Progenitor cell of endocrine pancreas (in vitro differentiated cells): ENCODE data around the gene CPM. TPM values are rescaled to one million over a fixed set of nuclear protein-coding genes. Genes with fewer than 3 reads are reported as not detected.
A peak's percentile ranks its signal among the peaks of the same experiment; 100 is the strongest.

Experiments used
- DNase-seq: peaks from one replicate; pipeline ENCODE4 v3.0.0; 2021; ENCODE audit warnings: low spot score; ENCODE audit not compliant: unreplicated experiment
- H3K27ac Mint-ChIP-seq: 2 replicates; pipeline ENCODE4 v1.8.0; 2021; ENCODE audit warnings: mild to moderate bottlenecking, moderate library complexity, mixed read lengths
- H3K27me3 Mint-ChIP-seq: 2 replicates; pipeline ENCODE4 v1.8.0; 2021; ENCODE audit warnings: mixed read lengths
- H3K36me3 Mint-ChIP-seq: 2 replicates; pipeline ENCODE4 v1.8.0; 2022; ENCODE audit warnings: mixed read lengths; ENCODE audit not compliant: insufficient read depth
- H3K4me1 Mint-ChIP-seq: 2 replicates; pipeline ENCODE4 v1.8.0; 2021; ENCODE audit warnings: low read depth, mixed read lengths
- H3K4me3 Mint-ChIP-seq: 2 replicates; pipeline ENCODE4 v1.8.0; 2021; ENCODE audit warnings: low read depth, mild to moderate bottlenecking, moderate library complexity, mixed read lengths
- H3K9me3 Mint-ChIP-seq: 2 replicates; pipeline ENCODE4 v1.8.0; 2021; ENCODE audit warnings: low read depth, mixed read lengths
- total RNA-seq: library from RNA; stranded (reverse); gene quantifications from 2 replicates; pipeline ENCODE4 v1.2.1, GENCODE V29; 2021
- TF ChIP-seq, protein P1 (sequence below): fragments of 200-600 bp; sonication (generic); IDR thresholded peaks from one replicate; pipeline ENCODE4 v1.5.0; 2021; ENCODE audit warnings: antibody characterized with exemption, mild to moderate bottlenecking; ENCODE audit not compliant: unreplicated experiment

CPM gene
- total RNA-seq, 1 donor from 2014 or later = 28.0 TPM

DNA sequence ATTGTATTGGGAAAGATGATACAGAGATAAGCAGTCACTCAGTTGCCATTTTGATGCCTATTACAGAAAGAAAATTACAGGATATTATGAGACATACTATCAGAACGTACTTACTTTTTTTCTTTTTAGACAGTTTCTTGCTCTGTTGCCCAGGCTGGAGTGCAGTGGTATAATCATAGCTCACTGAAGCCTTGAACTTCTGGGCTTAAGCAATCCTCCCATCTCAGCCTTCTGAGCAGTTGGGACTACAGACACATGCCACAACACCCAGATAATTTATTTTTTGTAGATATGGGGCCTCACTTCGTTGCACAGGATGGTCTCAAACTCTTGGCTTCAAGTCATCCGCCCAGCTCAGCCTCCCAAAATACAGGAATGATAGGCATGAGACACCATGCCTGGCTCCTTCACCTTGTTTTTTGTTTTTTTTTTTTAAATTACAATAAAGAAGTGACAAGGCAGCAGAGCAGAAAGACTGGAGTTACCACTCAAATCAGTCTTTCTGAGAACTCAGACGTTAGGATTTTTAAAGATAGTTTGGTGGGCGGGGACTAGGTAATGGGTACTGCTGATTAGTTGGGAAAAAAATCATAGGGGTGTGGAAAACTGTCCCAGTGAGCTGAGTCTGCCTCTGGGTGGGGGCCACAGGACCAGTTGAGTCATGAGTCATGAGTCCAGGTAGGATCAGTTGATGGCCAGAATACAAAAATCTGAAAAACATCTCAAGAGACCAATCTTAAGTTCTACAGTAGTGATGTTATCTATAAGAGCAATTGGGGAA is 11.5 kb upstream of the CPM start:
- DNase-seq = no peak
- Mint-ChIP-seq H3K27me3 (no peaks in the 10 kb centered on the region), H3K27ac (peak overlapping the region; percentile 68), H3K36me3 (no peaks in the 10 kb centered on the region), H3K9me3 (peaks cover 13% of the 10 kb centered on the region), H3K4me3 (no peak overlapping the region), H3K4me1 (peaks cover 26% of the 10 kb centered on the region)
- TF ChIP-seq, protein P1, sequence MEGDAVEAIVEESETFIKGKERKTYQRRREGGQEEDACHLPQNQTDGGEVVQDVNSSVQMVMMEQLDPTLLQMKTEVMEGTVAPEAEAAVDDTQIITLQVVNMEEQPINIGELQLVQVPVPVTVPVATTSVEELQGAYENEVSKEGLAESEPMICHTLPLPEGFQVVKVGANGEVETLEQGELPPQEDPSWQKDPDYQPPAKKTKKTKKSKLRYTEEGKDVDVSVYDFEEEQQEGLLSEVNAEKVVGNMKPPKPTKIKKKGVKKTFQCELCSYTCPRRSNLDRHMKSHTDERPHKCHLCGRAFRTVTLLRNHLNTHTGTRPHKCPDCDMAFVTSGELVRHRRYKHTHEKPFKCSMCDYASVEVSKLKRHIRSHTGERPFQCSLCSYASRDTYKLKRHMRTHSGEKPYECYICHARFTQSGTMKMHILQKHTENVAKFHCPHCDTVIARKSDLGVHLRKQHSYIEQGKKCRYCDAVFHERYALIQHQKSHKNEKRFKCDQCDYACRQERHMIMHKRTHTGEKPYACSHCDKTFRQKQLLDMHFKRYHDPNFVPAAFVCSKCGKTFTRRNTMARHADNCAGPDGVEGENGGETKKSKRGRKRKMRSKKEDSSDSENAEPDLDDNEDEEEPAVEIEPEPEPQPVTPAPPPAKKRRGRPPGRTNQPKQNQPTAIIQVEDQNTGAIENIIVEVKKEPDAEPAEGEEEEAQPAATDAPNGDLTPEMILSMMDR = no peak

DNA sequence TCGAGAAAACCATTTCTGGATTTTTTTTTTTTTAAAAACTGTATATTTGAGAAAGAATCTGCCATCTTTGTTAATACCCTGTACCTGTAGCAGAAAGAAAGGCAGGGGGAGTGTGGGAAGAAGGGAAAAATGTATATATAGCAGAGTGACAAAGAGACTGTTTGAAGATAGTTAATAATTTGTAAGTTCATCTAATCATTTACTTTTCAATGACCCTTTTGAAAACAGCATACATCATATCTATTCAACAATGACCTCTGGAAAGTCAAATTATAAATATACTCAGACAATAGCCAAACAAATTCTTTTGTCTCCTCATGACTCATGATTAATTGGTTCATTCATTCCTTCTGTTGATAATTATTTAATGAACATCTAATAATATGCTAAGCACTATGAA is 10.9 kb upstream of the CPM start:
- H3K27ac Mint-ChIP-seq = peak overlapping the region; percentile 68
- H3K9me3 Mint-ChIP-seq = peaks cover 13% of the 10 kb centered on the region
- TF ChIP-seq, protein P1 = no peak
- peaks cover 26% of the 10 kb centered on the region for H3K4me1 Mint-ChIP-seq
- H3K4me3 Mint-ChIP-seq = peak overlapping the region; percentile 14
- no peak for DNase-seq
- no peaks in the 10 kb centered on the region for H3K27me3 Mint-ChIP-seq
- no peaks in the 10 kb centered on the region for H3K36me3 Mint-ChIP-seq

DNA sequence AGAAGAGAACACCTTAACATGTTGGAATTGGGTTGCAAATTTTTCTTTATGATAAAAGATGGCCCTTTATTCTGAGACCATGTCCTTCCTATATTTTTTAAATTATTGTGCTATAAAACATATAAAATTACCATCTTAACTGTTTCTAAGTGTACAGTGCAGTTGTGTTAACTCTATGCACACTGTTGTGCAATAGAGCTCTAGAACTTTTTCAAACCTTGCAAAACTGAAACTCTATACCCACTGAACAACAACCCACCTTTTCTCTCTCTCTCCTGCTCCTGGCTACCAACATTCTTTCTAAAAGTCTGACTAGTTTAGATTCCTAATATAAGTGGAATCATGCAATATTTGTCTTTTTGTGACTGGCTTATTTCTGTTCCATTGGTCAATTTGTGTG is 7.8 kb upstream of the CPM start:
- Mint-ChIP-seq H3K36me3 (no peaks in the 10 kb centered on the region), H3K27me3 (no peaks in the 10 kb centered on the region), H3K4me1 (peaks cover 37% of the 10 kb centered on the region), H3K9me3 (peaks cover 13% of the 10 kb centered on the region), H3K4me3 (no peak overlapping the region), H3K27ac (peak overlapping the region; percentile 39)
- no peak for DNase-seq
- TF ChIP-seq, protein P1 = no peak

DNA sequence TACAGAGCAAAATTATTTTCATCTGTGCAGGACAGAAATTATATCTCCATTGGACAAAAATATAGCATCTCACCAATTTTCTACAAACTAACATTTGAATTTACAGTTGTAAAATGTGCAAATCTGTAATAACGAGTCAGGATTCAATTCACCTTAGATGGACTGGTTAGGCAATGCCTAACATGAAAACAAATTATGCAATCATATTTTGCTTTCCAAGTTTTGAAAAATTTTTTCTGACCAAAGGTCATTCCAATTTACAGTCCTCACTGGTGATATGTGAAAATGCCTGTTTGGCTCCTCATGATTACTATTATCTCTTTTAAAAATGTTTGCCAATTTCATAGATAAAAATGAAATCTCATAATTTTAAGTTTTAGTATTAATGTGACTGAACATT is 6.5 kb upstream of the CPM start:
- H3K27ac Mint-ChIP-seq = no peak overlapping the region
- TF ChIP-seq, protein P1 = no peak
- H3K4me1 Mint-ChIP-seq = peaks cover 35% of the 10 kb centered on the region
- no peak for DNase-seq
- peaks cover 13% of the 10 kb centered on the region for H3K9me3 Mint-ChIP-seq
- no peaks in the 10 kb centered on the region for H3K27me3 Mint-ChIP-seq
- H3K4me3 Mint-ChIP-seq = no peak overlapping the region
- no peaks in the 10 kb centered on the region for H3K36me3 Mint-ChIP-seq

DNA sequence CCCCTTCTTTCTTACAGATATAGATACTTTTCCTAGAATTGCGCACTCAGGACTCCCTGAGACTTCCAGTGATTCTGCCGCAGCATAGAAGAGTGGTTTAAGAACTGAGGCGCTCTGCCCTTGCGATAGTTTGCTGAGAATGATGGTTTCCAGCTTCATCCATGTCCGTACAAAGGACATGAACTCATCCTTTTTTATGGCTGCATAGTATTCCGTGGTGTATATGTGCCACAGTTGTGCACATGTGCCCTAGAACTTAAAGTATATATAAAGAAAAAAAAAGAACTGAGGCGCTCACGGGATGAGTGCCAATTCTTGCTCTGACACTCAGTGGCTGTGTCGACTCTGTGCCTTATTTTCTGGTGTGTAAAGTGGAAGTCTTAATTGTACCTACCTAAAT is 1.4 kb upstream of the CPM start:
- Mint-ChIP-seq H3K9me3 (no peaks in the 10 kb centered on the region), H3K27ac (no peak overlapping the region), H3K36me3 (peaks cover 2% of the 10 kb centered on the region), H3K4me1 (peaks cover 22% of the 10 kb centered on the region), H3K4me3 (no peak overlapping the region), H3K27me3 (peaks cover 13% of the 10 kb centered on the region)
- DNase-seq = no peak
- TF ChIP-seq, protein P1 = no peak
